Neural progenitor cell (in vitro differentiated cells): ENCODE data around the gene C16orf86. TPM values are rescaled to one million over a fixed set of nuclear protein-coding genes. Genes with fewer than 3 reads are reported as not detected.

ENCODE experiments used
- DNase-seq: peaks from one replicate; pipeline ENCODE4 v3.0.0-alpha.2; 2016; ENCODE audit warnings: low spot score
- H2AFZ ChIP-seq: fragments of 200-600 bp; sonication (generic); replicated peaks from 2 replicates; pipeline ENCODE4 v1.6.1; 2016; ENCODE audit warnings: antibody characterized with exemption
- H3F3A ChIP-seq: fragments of 200-600 bp; sonication (generic); 2 replicates; pipeline ENCODE4 v1.6.1; 2016; ENCODE audit warnings: antibody characterized with exemption, low read depth
- H3K27ac ChIP-seq: fragments of 200-600 bp; sonication (generic); 2 replicates; pipeline ENCODE4 v1.5.1; 2016; ENCODE audit warnings: mild to moderate bottlenecking
- H3K27me3 ChIP-seq: fragments of 200-600 bp; sonication (generic); 2 replicates; pipeline ENCODE4 v1.6.1; 2016; ENCODE audit warnings: mild to moderate bottlenecking, moderate library complexity
- H3K36me3 ChIP-seq: fragments of 200-600 bp; sonication (generic); 2 replicates; pipeline ENCODE4 v1.5.1; 2016
- H3K4me1 ChIP-seq: fragments of 200-600 bp; sonication (generic); 2 replicates; pipeline ENCODE4 v1.6.1; 2016; ENCODE audit warnings: mixed run types
- H3K4me2 ChIP-seq: fragments of 200-600 bp; sonication (generic); 2 replicates; pipeline ENCODE4 v1.6.1; 2016
- H3K4me3 ChIP-seq: fragments of 200-600 bp; sonication (generic); 2 replicates; pipeline ENCODE4 v1.5.1; 2016
- H3K79me2 ChIP-seq: fragments of 200-600 bp; sonication (generic); 2 replicates; pipeline ENCODE4 v1.6.1; 2016; ENCODE audit warnings: low read depth
- H3K9ac ChIP-seq: fragments of 200-600 bp; sonication (generic); 2 replicates; pipeline ENCODE4 v1.6.1; 2016
- H3K9me3 ChIP-seq: fragments of 200-600 bp; sonication (generic); 2 replicates; pipeline ENCODE4 v1.5.1; 2016; ENCODE audit warnings: low read depth
- H4K20me1 ChIP-seq: fragments of 200-600 bp; sonication (generic); 2 replicates; pipeline ENCODE4 v1.6.1; 2016; ENCODE audit warnings: low read depth
- H3K27ac Mint-ChIP-seq: 3 replicates; pipeline ENCODE4 v1.8.0; 2021; ENCODE audit warnings: mixed read lengths
- H3K27me3 Mint-ChIP-seq: 2 replicates; pipeline ENCODE4 v1.8.0; 2022; ENCODE audit warnings: low read depth, mild to moderate bottlenecking, inconsistent platforms, moderate library complexity, mixed read lengths; ENCODE audit not compliant: insufficient read depth
- H3K36me3 Mint-ChIP-seq: 3 replicates; pipeline ENCODE4 v1.8.0; 2021; ENCODE audit warnings: mixed read lengths
- H3K4me1 Mint-ChIP-seq: 3 replicates; pipeline ENCODE4 v1.8.0; 2021; ENCODE audit warnings: mixed read lengths
- H3K4me3 Mint-ChIP-seq: 3 replicates; pipeline ENCODE4 v1.8.0; 2021; ENCODE audit warnings: mild to moderate bottlenecking, moderate library complexity, mixed read lengths
- H3K9me3 Mint-ChIP-seq: 3 replicates; pipeline ENCODE4 v1.8.0; 2020; ENCODE audit warnings: mixed read lengths
- CTCF ChIP-seq: fragments of 200-600 bp; sonication (generic); IDR thresholded peaks from 2 replicates; pipeline ENCODE4 v1.5.1; 2017; ENCODE audit warnings: antibody characterized with exemption, mild to moderate bottlenecking
- EZH2 ChIP-seq: fragments of 200-600 bp; sonication (generic); IDR thresholded peaks from 2 replicates; pipeline ENCODE4 v1.6.1; 2017; ENCODE audit warnings: antibody characterized with exemption, mild to moderate bottlenecking, moderate library complexity
- EZH2phosphoT487 ChIP-seq: fragments of 200-600 bp; sonication (generic); IDR thresholded peaks from 2 replicates; pipeline ENCODE4 v1.6.1; 2017; ENCODE audit warnings: antibody characterized with exemption
- total RNA-seq: library from RNA; depleted of rRNA; stranded (reverse); fragments of >200 nt; gene quantifications from 2 replicates; pipeline ENCODE4 v1.2.3, GENCODE V29; 2015; ENCODE audit warnings: low replicate concordance

Gene C16orf86
- total RNA-seq, 1 donor from 2014 or later, result 0.24 TPM

GRCh38 chr16:67667817-67668494 is 1.3 kb downstream of the C16orf86 start:
- Histone ChIP-seq H3K79me2 (no peaks in the 10 kb centered on the region), H3K36me3 (no peaks in the 10 kb centered on the region), H3K27ac (no peak overlapping the region), H3K9me3 (no peaks in the 10 kb centered on the region), H3K4me1 (peaks cover 13% of the 10 kb centered on the region), H3K4me3 (no peak overlapping the region), H3K9ac (no peak overlapping the region), H3K4me2 (peak overlapping the region; percentile 91), H3F3A (peaks cover 17% of the 10 kb centered on the region), H3K27me3 (peaks cover 5% of the 10 kb centered on the region), H4K20me1 (peaks cover 37% of the 10 kb centered on the region), H2AFZ (no peak overlapping the region)
- H3K9me3 Mint-ChIP-seq, result no peaks in the 10 kb centered on the region
- peaks cover 29% of the 10 kb centered on the region for H3K4me1 Mint-ChIP-seq
- H3K27ac Mint-ChIP-seq, result no peak overlapping the region
- H3K4me3 Mint-ChIP-seq, result peak overlapping the region; percentile 84
- peaks cover 10% of the 10 kb centered on the region for H3K36me3 Mint-ChIP-seq
- peak; percentile 93 for DNase-seq
- peak; percentile 67 for TF ChIP-seq CTCF
- TF ChIP-seq EZH2, result no peak
- peaks cover 7% of the 10 kb centered on the region for H3K27me3 Mint-ChIP-seq

GRCh38 chr16:67668495-67669157 is 2.0 kb downstream of the C16orf86 start:
- Histone ChIP-seq H2AFZ (no peak overlapping the region), H4K20me1 (peaks cover 30% of the 10 kb centered on the region), H3K9ac (no peak overlapping the region), H3K27ac (no peak overlapping the region), H3K9me3 (no peaks in the 10 kb centered on the region), H3K79me2 (no peaks in the 10 kb centered on the region), H3K4me1 (peaks cover 13% of the 10 kb centered on the region), H3K36me3 (no peaks in the 10 kb centered on the region), H3K4me3 (no peak overlapping the region), H3K27me3 (peaks cover 5% of the 10 kb centered on the region), H3F3A (peaks cover 17% of the 10 kb centered on the region), H3K4me2 (no peak overlapping the region)
- H3K36me3 Mint-ChIP-seq, result peaks cover 10% of the 10 kb centered on the region
- H3K27ac Mint-ChIP-seq, result peak overlapping the region; percentile 72
- H3K9me3 Mint-ChIP-seq, result no peaks in the 10 kb centered on the region
- peaks cover 7% of the 10 kb centered on the region for H3K27me3 Mint-ChIP-seq
- peak overlapping the region; percentile 45 for H3K4me3 Mint-ChIP-seq
- peaks cover 31% of the 10 kb centered on the region for H3K4me1 Mint-ChIP-seq
- TF ChIP-seq EZH2phosphoT487 (no peak), CTCF (peak; percentile 15)
- DNase-seq, result no peak

- Mint-ChIP-seq H3K4me1 (peaks cover 30% of the 10 kb centered on the region), H3K27ac (no peak overlapping the region), H3K4me3 (peak overlapping the region; percentile 57), H3K9me3 (no peaks in the 10 kb centered on the region), H3K36me3 (peaks cover 10% of the 10 kb centered on the region), H3K27me3 (peaks cover 7% of the 10 kb centered on the region)
- no peaks in the 10 kb centered on the region for H3K9me3 ChIP-seq
- H4K20me1 ChIP-seq, result peaks cover 24% of the 10 kb centered on the region
- no peaks in the 10 kb centered on the region for H3K79me2 ChIP-seq
- no peak overlapping the region for H3K9ac ChIP-seq
- H3F3A ChIP-seq, result peaks cover 17% of the 10 kb centered on the region
- H3K4me3 ChIP-seq, result no peak overlapping the region
- H3K36me3 ChIP-seq, result no peaks in the 10 kb centered on the region
- no peak for TF ChIP-seq CTCF
- TF ChIP-seq EZH2phosphoT487, result no peak
- TF ChIP-seq EZH2, result no peak
- H3K4me1 ChIP-seq, result peaks cover 13% of the 10 kb centered on the region
- H3K27me3 ChIP-seq, result peaks cover 5% of the 10 kb centered on the region
- no peak overlapping the region for H2AFZ ChIP-seq
- no peak overlapping the region for H3K27ac ChIP-seq
- no peak for DNase-seq
- H3K4me2 ChIP-seq, result no peak overlapping the region
Observed at GRCh38 chr16:67669499-67670101, 3.0 kb downstream of the C16orf86 start.
